Measurements from ENCODE around the gene CDC42BPB. TPM values are rescaled to one million over a fixed set of nuclear protein-coding genes. Genes with fewer than 3 reads are reported as not detected.

CDC42BPB gene
- total RNA-seq, 1 experiment from 2014 or later = 103 TPM

GRCh38 chr14:102975662-102976061, 81.7 kb downstream of the CDC42BPB start:
- H3K27me3 Mint-ChIP-seq (ENCODE audit: low read depth) = no peaks in the 10 kb centered on the region
- Histone ChIP-seq H2BK15ac (ENCODE audit: low read depth, low read length) (no peak overlapping the region), H4K8ac (replicated peaks; ENCODE audit: insufficient read length, low read depth, low read length) (no peak overlapping the region), H4K91ac (ENCODE audit: insufficient read length, low read depth, low read length) (no peak overlapping the region), H3K27me3 (ENCODE audit: insufficient read depth, low read length) (no peaks in the 10 kb centered on the region), H2BK5ac (ENCODE audit: insufficient read length, low read length) (no peak overlapping the region), H3K4me1 (ENCODE audit: insufficient read depth, low read length) (no peaks in the 10 kb centered on the region), H3T11ph (ENCODE audit: low read length) (no peak overlapping the region), H3K56ac (ENCODE audit: insufficient read length, low read depth, low read length) (no peak overlapping the region), H4K5ac (ENCODE audit: insufficient read length, low read depth, low read length) (no peak overlapping the region), H3K4me2 (ENCODE audit: insufficient read depth, insufficient read length, low read length) (no peak overlapping the region), H2BK120ac (ENCODE audit: low read depth, low read length, poor library complexity, severe bottlenecking) (no peak overlapping the region), H2AFZ (ENCODE audit: low read length) (no peak overlapping the region), H3K4ac (ENCODE audit: low read depth, low read length) (no peak overlapping the region), H3K23ac (ENCODE audit: insufficient read length, low read depth, low read length) (no peak overlapping the region), H3K79me2 (ENCODE audit: insufficient read depth, low read length) (no peaks in the 10 kb centered on the region), H3K9me3 (ENCODE audit: control insufficient read depth, low read depth, low read length) (no peaks in the 10 kb centered on the region), H2AK5ac (ENCODE audit: insufficient read length, low read length) (no peak overlapping the region), H3K18ac (ENCODE audit: insufficient read length, low read depth, low read length) (no peak overlapping the region), H2BK20ac (ENCODE audit: low read depth, low read length, poor library complexity, severe bottlenecking) (no peak overlapping the region), H2BK12ac (ENCODE audit: insufficient read length, low read depth, low read length) (no peak overlapping the region), H3K79me1 (ENCODE audit: insufficient read depth, low read depth, low read length, poor library complexity, severe bottlenecking) (no peaks in the 10 kb centered on the region), H3K27ac (ENCODE audit: insufficient read length, low read depth, low read length) (no peak overlapping the region), H3K23me2 (ENCODE audit: insufficient read length, low read depth, low read length, poor library complexity, severe bottlenecking) (no peaks in the 10 kb centered on the region), H3K14ac (ENCODE audit: insufficient read depth, low read length) (no peak overlapping the region), H3K9ac (ENCODE audit: extremely low read depth, insufficient read length, low read length) (no peak overlapping the region), H4K20me1 (ENCODE audit: control insufficient read depth, insufficient read depth, insufficient read length) (peaks cover 2% of the 10 kb centered on the region)
- H3K36me3 Mint-ChIP-seq (ENCODE audit: insufficient read depth in 1 of 3, low read depth in 3 of 3) = peaks cover 29 to 89% (median 47%) of the 10 kb centered on the region in 3 experiments; a peak in 6 of 7 replicates
- no peaks in the 10 kb centered on the region for H3K4me1 Mint-ChIP-seq
- TF ChIP-seq CTCF (conservative IDR thresholded peaks at IDR 0.05) = peak; percentile 48
- no peak for DNase-seq
- no CpG with 5 or more reads among the region's 17 CpGs for WGBS (ENCODE audit: extremely low coverage, insufficient read length, low lambda C conversion rate)
- 0 out of 7 replicates have a peak overlapping the region, but pooled peaks of 1 of the 3 experiments have one; percentile 50 for H3K27ac Mint-ChIP-seq
- no peaks in the 10 kb centered on the region for H3K9me3 Mint-ChIP-seq
- H3K4me3 Mint-ChIP-seq = no peak overlapping the region

All from H9 (cell line).